Measurements from ENCODE around the gene SLC27A5. TPM values are rescaled to one million over a fixed set of nuclear protein-coding genes. Genes with fewer than 3 reads are reported as not detected.

SLC27A5 gene
- total and polyA plus RNA-seq, 9 of the 15 experiments (the other 6 are each of a cell fraction or from before 2014, with no cell fraction given): 42.2 to 318 (median 64.7) TPM

GRCh38 chr19:58538257-58539168 is 26.7 kb upstream of the SLC27A5 start (continued):
- TF ChIP-seq ZBTB9 (CRISPR knock-in tag; IDR thresholded peaks at IDR 0.05): no peak

- no TSS peak for BruUV-seq (replicated peaks)
- H3K9me1 ChIP-seq (ENCODE audit: control insufficient read depth, insufficient read depth, low read length): no peaks in the 10 kb centered on the region
- no peaks in the 10 kb centered on the region for H4K20me1 ChIP-seq (replicated peaks; ENCODE audit: control insufficient read depth, insufficient read depth, low read length)
- ChIA-PET POLR2A (no interaction called here), CTCF (ENCODE audit: low intra/inter-chr PET ratio) (no interaction called here)
- intact Hi-C loops (cut with micrococcal nuclease): no loop called here
- H3K9ac ChIP-seq (ENCODE audit: insufficient read depth in 1 of 2, low read depth in 2 of 2, low read length in 2 of 2): no peak overlapping the region
- TF ChIP-seq CEBPG (CRISPR knock-in tag; IDR thresholded peaks at IDR 0.05) (peak; percentile 52), CEBPG (tag; conservative IDR thresholded peaks at IDR 0.05 in 1 of 2, IDR thresholded peaks at IDR 0.05 in 1 of 2) (no peak), ELF2 (CRISPR knock-in tag; IDR thresholded peaks at IDR 0.05) (no peak)
- H3K4me1 ChIP-seq (replicated peaks in 1 of 2; ENCODE audit: control insufficient read depth in 2 of 2, insufficient read depth in 2 of 2, low read length in 2 of 2): peaks cover 0 to 10% of the 10 kb centered on the region in 2 experiments; a peak in 2 of 5 replicates
- H3K27me3 ChIP-seq (ENCODE audit: control insufficient read depth in 2 of 2, insufficient read depth in 2 of 2, low read length in 2 of 2): no peaks in the 10 kb centered on the region; a peak in 1 of 5 replicates
- H2AFZ ChIP-seq (ENCODE audit: low read depth, low read length): no peak overlapping the region
- no peak overlapping the region for H3K27ac ChIP-seq (ENCODE audit: extremely low read depth, low read depth, low read length)
- no peaks in the 10 kb centered on the region for H3K79me2 ChIP-seq (ENCODE audit: control insufficient read depth, insufficient read depth, low read length)
- FAIRE-seq: no peak
- H3K36me3 ChIP-seq (ENCODE audit: control insufficient read depth, insufficient read depth, low read length): no peaks in the 10 kb centered on the region
- no peaks in the 10 kb centered on the region for H3K9me3 ChIP-seq (replicated peaks; ENCODE audit: control insufficient read depth, insufficient read depth, low read depth, low read length)
- H3K4me2 ChIP-seq (ENCODE audit: insufficient read depth, low read length): no peak overlapping the region
- DNase-seq (ENCODE audit: extremely low read depth in 1 of 4, low spot score in 3 of 4): no peak
- H3K4me3 ChIP-seq: no peak overlapping the region
- ATAC-seq: peak; percentile 72
- WGBS (ENCODE audit: insufficient coverage, low coverage, missing lambda C conversion rate): 38% methylated on average over 7 of the region's 8 CpGs
- in situ Hi-C loops (cut with MboI): no loop called here
Observed at GRCh38 chr19:58536852-58537798, 25.3 kb upstream of the SLC27A5 start.

All from K562 (cell line).